Sigmoid colon (tissue), 4 donors: Measurements from ENCODE around the gene IL18BP.

Experiments used
- POLR2A ChIP-seq, 2 donors: fragments of 450-650 bp; IDR thresholded peaks; one replicate each; pipeline ENCODE4 v1.6.1; 2016; ENCODE audit warnings: antibody characterized with exemption in 2 of 2, mild to moderate bottlenecking in 2 of 2, moderate library complexity in 2 of 2
- POLR2AphosphoS5 ChIP-seq, 4 donors: sonication (generic); formaldehyde crosslinking; IDR thresholded peaks; one replicate each; pipeline ENCODE4 v1.6.1; 2017; ENCODE audit warnings: antibody characterized with exemption in 4 of 4
- TF ChIP-seq, protein P1 (sequence below), 4 experiments: fragments of 450-650 bp in 3 of 4; fragments of 200-600 bp in 1 of 4; IDR thresholded peaks; one replicate each; pipeline ENCODE4 v1.5.1; 2016 to 2019; ENCODE audit warnings: antibody characterized with exemption in 4 of 4, mild to moderate bottlenecking in 3 of 4, moderate library complexity in 2 of 4

DNA sequence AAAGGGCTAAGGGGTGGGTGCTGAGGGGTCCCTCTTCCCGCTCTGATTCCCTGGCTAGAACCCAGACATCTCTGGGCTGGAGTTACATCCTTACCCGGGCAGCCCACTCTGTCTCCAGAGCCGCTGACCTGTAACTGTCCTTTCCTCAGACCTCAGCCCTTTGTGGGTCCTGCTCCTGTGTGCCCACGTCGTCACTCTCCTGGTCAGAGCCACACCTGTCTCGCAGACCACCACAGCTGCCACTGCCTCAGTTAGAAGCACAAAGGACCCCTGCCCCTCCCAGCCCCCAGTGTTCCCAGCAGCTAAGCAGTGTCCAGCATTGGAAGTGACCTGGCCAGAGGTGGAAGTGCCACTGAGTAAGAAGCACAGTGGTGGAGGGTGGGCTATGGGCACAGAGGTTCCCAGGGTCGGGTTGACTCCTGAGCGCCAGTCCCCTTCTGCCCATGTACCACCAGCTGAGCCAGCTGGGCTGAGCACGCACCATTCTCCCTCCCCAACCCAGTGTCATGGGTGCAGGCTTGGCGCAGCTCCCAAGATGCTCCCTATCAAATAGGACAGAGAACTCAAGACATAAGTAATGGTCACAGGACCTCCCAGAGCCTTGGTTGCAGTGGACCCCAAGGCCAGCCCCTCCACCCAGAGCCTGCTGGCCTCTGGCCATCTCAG, 1.6 kb downstream of the IL18BP start:
- TF ChIP-seq, protein P1, sequence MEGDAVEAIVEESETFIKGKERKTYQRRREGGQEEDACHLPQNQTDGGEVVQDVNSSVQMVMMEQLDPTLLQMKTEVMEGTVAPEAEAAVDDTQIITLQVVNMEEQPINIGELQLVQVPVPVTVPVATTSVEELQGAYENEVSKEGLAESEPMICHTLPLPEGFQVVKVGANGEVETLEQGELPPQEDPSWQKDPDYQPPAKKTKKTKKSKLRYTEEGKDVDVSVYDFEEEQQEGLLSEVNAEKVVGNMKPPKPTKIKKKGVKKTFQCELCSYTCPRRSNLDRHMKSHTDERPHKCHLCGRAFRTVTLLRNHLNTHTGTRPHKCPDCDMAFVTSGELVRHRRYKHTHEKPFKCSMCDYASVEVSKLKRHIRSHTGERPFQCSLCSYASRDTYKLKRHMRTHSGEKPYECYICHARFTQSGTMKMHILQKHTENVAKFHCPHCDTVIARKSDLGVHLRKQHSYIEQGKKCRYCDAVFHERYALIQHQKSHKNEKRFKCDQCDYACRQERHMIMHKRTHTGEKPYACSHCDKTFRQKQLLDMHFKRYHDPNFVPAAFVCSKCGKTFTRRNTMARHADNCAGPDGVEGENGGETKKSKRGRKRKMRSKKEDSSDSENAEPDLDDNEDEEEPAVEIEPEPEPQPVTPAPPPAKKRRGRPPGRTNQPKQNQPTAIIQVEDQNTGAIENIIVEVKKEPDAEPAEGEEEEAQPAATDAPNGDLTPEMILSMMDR (IDR thresholded peaks at IDR 0.05): no peak
- TF ChIP-seq POLR2A (IDR thresholded peaks at IDR 0.05): no peak
- no peak for TF ChIP-seq POLR2AphosphoS5 (IDR thresholded peaks at IDR 0.05)
